Measurements from ENCODE around the gene PSD2.

PSD2 gene

DNA sequence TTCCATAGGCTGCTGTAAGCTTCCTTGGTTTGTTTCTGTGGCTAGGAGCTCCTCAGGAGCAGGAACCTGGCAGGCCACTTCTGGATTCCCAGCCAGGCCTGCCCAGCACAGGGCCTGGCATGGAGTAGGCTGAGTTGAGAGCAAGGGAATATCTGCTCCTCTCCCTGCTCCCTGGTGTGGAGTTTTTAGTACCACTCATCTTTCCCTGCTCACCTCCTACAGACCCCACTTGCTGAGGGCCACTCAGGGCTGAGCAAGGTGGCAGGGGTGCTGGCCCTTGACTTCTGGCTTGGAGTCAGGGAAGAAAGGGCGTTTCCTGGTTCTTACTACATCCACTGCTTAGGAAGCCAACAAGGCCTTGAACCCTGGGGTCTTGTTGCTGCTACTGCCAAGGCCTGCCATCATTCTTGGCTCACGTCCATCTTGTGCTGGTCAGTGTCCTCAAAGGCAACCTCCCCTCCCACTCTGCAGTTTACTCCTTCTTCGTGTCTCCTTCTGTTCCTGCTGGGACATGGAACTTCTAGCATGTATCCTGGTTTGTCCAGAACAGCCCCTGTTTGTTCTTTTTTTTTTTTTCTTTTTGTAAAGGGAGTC lies 54.9 kb downstream of the PSD2 start:
- in situ Hi-C loops (cut with MboI; ENCODE audit: low sequenced_read_pairs) = no loop called here

DNA sequence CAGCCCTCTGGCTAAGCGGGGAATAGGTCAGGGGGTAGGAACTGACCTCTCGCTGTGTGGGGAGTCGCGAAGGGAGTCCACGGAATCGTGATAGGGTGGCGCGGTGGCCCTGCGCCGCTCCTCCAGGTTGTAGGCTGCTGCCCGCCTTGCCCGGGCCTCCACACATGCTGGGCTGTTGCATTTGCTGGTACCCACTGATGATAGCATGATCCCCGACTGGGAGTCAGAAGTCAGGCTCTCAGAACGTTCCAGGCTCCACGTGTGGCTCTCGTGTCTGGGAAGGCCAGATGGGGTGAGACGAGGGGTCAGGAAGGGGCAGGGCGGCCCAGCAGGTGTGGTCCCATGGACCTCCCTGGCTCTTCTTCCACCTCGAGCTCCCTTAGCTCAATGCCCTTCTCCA lies 56.0 kb downstream of the PSD2 start:
- in situ Hi-C loops (cut with MboI; ENCODE audit: low sequenced_read_pairs) = no loop called here

DNA sequence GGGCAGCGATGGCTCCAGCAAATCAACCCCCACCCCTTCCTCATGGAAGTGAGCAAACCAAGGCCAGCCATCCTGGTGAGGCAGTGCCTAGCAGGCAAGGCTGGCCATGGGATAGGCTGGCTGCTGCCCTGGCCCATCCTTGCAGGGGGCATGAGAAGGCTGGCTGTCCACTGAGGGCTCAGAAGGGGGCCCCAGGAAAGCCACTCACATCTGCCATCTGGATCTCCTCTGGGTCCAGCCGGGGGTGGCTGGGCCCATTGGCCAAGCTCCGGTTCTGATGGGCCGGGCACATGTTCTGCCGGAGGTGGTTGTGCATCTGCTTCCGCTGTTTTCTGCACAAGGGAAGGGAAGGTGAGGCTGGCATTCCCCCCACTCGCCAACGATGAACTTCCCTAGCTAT lies 57.1 kb downstream of the PSD2 start:
- in situ Hi-C loops (cut with MboI; ENCODE audit: low sequenced_read_pairs) = no loop called here

DNA sequence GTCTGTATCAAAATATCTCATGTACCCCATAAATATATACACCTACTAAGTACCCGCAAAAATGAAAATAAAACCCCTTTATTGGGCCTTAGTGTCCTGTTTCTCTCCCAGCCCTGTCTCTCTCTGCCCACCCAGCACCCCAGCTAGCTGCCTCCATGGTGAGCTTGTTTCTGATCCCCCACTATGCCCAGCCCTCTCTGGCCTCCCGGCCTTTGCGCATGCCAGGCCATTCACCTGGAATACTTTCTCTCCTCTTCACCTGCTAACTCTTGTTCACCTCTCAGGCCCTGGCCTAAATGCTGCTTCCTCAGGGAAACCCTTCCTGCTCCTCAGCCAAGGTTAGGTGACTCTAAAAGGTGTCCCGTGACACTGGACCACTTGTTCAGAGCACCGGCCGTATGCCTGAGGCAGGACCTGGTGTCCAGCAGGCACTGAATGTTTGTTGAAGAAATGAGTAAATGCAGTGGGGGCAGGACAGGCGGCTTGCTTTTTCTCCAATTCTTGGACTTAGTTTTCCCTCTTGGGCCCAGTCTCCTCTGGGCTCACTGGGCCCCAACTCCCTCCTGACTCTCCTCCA lies 58.5 kb downstream of the PSD2 start:
- in situ Hi-C loops (cut with MboI; ENCODE audit: low sequenced_read_pairs) = no loop called here

DNA sequence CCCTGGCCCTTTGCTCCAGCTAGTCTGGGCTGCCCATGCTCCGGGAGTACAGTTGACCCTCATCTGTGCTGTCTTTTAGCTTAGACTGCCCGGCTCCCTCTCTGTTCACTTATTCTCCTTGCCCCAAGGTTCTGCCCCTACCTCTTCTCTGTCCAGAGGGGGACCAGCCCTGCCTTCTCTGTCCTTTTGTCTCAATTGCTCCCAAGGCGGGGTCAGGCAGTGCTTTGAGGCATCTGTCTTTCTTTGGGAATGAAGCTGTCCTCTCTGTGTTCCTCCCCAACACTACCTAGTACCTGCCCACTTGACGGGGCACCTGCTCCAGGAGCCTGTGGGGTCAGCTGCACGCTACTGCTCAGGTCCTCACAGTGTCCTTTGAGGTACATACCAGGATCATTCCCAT lies 59.3 kb downstream of the PSD2 start:
- in situ Hi-C loops (cut with MboI; ENCODE audit: low sequenced_read_pairs) = no loop called here

DNA sequence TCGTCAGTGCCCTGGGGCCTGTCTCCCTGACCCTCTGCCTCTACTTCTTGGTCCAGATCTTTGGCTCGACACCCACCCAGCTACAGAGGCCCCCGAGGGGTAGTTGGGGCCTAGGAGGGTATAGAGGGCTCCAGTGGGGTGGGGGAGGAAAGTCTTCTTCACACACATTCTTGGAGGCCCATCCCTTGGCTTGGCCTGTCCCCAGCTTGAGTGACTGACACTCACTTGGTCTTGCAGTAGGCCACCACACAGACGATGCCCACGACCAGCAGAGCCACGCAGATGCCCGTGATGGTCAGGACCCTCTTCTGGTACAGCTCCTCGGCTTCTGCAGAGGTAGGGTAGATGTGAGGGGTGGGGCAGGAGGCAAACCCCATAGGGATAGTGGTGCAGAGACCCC lies 59.8 kb downstream of the PSD2 start:
- in situ Hi-C loops (cut with MboI; ENCODE audit: low sequenced_read_pairs) = no loop called here

DNA sequence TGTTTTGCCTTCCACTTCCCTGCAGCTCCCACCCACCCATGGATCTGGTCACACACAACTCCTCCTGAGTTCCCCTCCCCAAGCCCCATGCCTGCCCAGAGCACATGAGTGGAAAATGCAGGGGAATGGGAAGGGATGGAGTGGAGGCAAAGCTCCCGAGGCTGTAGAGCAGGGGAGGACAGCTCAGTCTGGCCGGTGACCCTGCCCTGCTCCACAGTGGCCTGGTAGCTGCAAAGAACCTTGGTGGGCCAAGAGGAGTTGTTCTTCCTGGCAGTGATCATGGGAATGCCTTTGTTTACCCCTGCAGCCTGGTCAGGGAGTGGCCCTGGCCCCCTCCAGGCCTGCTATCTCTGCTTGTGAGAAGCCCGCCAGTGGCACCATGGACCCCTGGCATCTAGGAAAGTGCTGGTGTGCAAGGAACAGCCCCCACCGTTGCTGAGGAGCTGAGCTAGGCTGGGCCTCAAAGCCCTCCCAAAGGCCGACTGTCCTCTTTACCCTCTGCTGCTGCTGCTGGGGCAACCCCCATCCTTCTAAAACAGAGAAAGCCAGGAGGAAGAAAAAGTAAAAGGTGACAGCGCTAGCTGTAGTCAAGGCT lies 60.4 kb downstream of the PSD2 start:
- in situ Hi-C loops (cut with MboI; ENCODE audit: low sequenced_read_pairs) = no loop called here

DNA sequence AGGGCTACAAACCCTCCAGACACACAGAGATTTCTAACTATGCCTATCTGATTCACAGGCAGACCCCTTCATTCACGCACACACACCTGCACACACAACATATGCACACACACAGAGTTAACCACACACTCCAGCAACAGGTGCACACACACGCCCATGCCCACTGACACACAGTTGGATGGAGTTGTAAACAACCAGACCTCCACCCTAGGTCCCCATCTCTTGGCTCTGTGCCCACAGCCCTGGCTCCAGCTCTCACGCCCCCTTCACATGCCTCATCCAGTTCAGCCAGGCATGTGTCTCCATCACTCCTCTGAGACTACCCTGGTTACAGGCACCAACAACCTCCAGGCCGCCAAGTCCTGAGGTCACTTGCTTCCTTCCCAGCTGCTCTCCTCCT lies 61.1 kb downstream of the PSD2 start:
- in situ Hi-C loops (cut with MboI; ENCODE audit: low sequenced_read_pairs) = no loop called here

DNA sequence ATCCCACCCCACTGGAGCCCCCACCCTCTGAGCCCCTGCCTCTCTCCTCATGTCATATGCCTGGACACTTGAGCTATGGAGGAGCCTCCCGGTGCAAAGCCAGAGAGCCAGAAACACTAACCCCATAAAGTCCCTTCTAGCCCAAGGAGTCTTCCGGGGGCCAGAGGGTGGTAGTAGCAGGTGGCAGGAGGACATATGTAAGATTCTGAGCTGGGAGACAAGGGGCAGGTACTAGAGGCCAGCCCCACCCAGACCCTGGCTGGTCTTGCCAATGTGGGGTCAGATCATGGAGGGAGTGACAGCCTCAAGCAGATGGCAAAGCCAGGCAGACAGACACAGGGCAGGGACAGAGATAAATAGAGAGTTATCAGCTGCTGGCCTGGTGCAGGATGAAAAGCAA lies 63.4 kb downstream of the PSD2 start:
- in situ Hi-C loops (cut with MboI; ENCODE audit: low sequenced_read_pairs) = no loop called here

DNA sequence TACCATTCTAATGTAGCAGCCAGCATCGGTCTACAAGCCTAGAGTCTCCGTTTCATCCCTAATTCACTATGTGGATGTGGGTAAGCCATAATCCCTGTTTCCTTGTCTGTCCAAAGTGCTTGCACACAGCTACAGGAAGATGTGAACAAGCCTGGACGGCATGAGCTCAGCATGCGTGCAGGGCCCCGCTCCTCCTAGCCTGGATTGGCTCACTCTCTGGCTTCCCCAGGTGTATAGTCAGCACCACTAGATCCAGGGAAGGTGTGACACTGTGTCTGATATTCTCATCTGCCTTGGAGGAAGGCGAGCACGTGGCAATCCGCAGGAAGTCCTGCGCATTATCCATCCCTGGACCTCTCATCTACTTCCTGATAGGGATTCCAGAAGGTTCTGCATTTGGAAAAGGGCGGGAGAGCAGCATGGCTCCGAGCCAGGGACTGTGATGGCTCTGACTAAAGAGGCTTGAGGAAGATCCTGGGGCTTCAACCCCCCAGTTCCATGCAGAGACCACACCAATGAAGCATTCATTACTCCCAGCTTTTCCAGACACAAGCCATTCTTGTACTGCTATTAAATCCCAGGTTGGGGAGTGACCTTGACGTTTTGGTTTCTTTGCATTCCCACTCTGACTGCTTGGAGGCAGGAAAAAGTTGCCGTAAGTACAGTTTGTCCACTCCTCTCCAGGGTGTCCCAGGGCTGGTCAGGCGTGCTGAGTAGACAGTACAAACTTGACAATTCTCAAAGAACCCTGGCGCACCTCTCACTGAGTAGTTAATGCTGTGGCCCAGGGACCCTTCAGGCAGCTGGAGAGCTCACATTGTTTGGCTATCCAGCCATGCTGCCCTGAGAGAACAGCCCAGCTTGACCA lies 65.6 kb downstream of the PSD2 start:
- in situ Hi-C loops (cut with MboI; ENCODE audit: low sequenced_read_pairs) = no loop called here

DNA sequence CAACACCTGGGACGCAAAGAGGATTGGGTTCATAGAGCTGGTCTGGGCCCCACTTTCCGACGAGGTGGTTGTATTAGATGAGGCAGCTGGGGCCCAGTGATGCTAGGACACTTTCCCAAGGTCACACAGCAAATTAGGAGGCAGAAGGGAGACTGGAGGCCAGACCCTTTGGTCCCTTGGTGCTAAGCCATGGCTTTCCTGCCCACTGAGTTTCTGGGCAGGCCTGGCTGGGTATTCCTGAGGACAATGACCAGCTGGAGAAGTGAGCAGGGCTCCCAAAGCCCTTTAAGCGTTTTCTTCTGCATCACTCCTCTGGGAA lies 66.2 kb downstream of the PSD2 start:
- in situ Hi-C loops (cut with MboI; ENCODE audit: low sequenced_read_pairs) = no loop called here

DNA sequence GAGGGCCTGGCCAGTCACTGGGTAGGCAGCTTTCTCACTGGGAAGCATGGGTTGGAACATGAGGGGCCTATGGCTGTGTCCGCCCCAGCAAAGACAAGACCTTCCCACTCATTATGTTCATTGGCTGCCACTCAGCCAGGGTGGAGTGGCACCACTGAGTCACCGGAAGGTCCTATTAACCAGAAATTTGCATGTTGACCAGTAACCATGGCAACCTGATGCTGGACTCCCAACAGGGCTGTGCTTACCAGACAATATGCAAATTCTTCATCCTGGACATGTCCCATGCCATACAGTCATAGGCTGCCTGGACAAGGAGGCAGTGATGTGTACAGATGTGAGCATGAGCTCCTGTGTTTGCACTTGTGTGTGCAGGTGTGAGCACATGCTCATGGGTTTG lies 66.7 kb downstream of the PSD2 start:
- in situ Hi-C loops (cut with MboI; ENCODE audit: low sequenced_read_pairs) = no loop called here

DNA sequence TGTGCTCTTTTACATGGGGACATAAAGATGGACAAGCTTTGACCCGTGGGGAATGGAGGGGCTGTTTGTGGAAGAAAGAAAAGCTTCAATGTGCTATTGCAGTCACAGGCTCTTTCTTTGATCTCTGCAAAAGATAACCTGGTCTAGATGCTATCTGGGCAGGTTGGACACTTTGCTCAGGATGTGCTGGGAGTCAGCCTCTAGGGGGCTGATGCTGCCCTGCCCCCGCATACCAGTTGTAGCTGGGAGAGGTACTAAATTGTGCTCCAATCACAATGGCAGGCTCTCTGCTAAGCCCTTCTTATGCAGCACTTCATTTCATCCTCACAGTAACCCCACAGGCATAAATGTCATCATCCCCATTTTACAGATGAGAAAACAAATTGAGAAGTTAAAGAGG lies 67.2 kb downstream of the PSD2 start:
- in situ Hi-C loops (cut with MboI; ENCODE audit: low sequenced_read_pairs) = no loop called here

DNA sequence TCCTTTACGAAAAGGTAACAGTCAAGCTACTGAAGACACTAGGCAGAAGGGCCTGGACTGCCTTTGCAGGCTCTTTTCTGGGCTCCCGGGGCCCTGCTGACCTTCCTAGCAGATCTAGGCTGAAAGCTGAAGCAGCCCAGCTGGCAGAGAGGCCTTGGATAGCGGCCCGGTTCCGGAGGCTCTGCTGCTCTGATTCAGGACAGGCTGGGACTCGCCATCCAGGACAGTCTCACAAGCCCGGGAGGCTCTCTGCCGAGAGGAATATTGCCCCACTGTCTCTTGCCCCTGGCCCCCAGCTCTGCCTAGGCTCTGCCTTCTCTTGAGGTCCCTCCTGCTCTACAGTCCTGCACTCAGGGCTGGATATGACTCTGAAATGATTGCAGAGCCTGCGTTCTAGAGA lies 67.8 kb downstream of the PSD2 start:
- in situ Hi-C loops (cut with MboI; ENCODE audit: low sequenced_read_pairs) = no loop called here

DNA sequence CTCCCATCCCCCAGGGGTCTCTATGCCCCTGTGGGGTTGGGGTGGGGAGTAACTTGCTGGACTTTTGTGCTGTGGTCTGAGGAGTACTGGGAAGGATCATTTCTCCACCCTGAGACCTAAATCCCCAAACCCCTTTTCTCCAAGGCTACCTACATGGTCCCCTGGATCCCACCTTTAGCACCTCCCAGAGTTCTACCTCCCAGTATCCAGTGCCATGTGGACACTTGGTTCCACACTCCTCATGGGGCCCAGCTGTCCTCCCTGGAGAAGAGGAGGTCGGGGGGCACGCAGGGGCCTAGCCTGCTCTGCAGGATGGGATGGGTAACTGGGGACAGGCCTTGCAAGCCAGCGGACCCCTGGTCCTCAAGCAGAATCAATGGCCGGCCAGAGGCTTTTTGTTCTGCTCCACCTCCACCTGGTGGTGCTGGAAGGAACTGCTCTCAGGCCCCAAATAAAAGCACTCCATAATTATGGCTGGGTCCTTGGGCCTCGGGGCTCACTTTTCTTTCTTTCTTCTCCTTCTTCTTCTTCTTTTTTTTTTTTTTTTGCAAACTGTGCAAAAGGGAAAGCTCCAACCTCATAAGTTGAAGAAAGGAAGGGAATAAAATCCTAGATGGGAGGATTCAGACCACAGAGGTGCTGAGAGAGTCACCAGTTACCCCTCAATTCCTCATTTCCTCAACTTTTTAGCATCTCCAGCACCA lies 68.4 kb downstream of the PSD2 start:
- in situ Hi-C loops (cut with MboI; ENCODE audit: low sequenced_read_pairs) = no loop called here

DNA sequence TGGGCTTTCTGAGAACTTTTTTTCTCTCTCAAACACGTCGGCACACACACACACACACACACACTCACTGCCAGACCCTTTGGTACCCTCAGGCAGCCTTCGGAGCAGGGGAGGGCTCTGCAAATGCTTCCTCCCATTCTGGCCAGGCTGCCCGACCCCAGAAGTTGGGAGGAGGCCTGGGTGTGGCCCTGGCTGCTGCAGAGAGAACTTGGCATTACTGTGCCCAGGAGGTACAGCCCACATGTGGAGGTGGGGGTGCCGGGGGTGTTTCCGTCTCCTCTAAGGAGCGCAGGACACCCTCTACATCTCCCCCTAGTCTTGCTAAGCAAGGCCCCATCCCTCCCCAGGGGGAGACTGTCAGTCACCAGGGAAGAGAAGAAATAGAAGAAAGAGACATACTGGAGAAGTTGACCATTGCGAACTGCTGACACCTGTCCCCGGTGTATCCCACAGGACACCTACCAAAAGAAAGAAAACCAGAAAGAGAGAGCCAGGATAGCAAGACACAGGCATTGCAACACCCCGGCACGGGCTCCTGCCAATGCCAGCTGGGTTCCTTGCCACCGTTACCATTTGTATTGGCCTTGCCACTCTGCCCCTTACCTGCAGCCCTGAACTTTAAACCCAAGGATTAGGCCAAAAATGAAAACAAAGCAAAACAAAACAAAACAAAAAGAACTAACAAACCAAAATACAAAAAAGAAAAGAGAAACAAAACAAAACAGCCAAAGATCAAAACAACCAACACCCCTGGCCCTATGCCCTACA lies 69.3 kb downstream of the PSD2 start:
- in situ Hi-C loops (cut with MboI; ENCODE audit: low sequenced_read_pairs) = no loop called here

DNA sequence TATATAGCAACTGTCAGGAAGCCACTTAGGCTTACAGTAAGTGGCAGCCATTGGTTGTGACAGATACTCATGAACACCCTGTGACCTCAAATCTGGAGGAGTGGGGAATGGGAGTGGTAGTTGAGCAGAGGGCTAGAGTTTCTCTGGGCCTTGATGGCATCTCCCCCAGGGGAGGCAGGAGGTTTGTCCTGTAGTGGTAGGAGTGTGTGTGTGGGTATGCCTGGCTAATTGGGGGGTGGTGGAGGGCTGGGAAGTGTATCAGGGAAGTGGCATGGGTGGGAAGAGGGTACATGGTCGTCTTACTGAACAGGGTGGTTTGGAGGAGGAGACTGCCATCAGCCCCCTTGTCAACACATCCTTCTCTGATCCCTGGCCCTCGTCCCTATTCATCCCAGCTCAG lies 71.5 kb downstream of the PSD2 start:
- in situ Hi-C loops (cut with MboI; ENCODE audit: low sequenced_read_pairs) = no loop called here

DNA sequence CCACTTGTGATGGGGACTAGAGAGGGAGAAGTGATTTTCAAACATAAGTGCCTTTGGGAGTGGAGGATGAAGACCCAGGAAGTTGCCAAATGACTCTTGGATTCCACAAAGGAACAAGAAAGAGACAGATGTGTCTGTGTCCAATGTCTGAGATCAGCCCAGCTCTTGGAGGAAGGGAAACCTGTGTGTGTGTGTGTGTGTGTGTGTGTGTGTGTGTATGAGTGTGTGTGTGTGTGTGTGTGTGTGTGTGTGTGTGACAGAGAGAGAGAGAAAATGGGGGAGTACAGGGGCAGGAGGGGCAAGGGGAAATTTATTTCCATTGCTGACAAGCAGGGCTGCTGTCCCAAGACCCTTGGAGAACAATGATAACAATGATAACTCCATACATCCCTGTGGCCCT lies 72.0 kb downstream of the PSD2 start:
- in situ Hi-C loops (cut with MboI; ENCODE audit: low sequenced_read_pairs) = no loop called here

DNA sequence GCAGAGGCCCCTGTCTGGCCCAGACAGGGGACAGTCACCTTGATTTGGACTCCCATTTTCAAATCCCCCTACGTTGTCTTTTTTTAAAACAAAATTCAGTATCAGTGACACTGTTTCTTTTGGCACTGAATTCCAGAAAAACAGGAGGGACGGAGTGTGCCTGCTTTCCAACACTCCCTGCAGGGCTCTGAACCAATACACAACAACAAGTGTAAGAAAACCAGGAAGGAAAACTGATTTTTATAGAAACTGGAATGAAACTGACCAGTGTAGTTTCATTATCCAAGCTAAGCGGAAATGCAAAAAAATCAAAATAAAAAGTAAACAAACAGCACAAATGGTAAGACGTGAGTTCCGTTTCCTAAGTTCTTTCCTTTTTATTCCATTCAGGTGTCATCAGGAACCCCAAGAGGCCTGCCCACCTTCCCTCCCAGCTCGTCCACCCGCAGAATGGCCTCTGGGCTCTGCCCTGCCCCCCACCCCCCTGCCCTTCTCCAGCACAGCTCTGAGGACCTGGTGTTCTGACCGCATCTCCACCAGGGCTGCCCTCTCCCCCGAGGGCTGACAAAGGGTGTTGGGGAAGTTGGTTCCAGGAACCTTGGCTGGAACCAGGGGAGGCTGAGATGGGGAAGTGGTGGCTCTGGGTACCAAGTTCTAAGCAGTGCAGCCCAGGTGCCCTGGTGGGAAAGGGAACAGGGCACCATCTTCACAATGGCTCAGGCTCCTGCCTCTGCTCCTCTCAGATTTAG lies 73.6 kb downstream of the PSD2 start:
- in situ Hi-C loops (cut with MboI; ENCODE audit: low sequenced_read_pairs) = no loop called here

DNA sequence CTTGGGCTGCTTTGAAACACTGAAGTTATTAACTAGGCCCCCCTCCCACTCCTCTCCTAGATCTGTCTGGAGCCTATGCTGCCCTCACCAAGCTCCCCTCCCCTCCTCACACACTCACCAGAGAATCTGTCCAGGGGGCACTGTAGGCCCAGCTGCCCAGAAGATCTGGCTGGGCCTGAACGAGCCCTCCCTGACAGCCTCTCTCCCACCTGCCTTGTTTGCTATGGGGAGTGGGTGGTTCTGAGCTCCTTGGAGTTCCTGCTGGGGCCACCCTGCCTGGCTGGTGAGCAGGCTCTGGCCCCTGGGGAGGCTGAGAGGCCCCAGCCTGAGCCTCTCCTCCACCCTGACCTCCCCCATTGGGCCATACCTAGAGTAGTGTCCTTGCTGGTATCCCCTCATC lies 75.1 kb downstream of the PSD2 start:
- in situ Hi-C loops (cut with MboI; ENCODE audit: low sequenced_read_pairs) = no loop called here
